Measurements from ENCODE around the gene MGST1. TPM values are rescaled to one million over a fixed set of nuclear protein-coding genes. Genes with fewer than 3 reads are reported as not detected.
"Not testable (repeated sequence)": the region's sequence is repeated elsewhere in the genome, so short reads cannot be mapped to it uniquely, and the experiment has no call there.

The MGST1 gene
- polyA plus RNA-seq, 1 donor (not counting 4 experiments of a cell fraction or from before 2014, with no cell fraction given): 160 TPM

DNA sequence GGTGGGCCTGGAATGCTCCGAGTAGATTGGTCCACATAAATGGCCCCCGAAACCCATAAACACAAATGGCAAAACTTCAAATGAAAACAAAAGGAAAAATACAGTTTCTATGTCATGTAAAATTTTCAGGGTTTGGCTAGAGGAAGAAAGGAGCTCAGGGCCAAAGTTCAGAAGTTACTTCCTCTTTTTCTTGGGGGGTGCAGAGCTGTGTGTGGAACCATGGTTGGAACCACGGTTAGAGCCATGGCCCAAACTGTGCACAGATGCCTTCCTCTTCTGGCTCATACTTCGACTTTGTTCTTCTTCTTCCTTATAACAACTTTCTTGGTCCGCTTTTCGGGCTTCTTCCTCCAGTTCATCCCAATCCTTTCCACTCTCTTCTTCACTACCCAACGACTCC, 51.7 kb downstream of the MGST1 start:
- Histone ChIP-seq H3K4me3 (ENCODE audit: control insufficient read depth in 2 of 3, extremely low read depth in 1 of 3, insufficient read depth in 2 of 3, low read depth in 1 of 3, low read length in 3 of 3) (no peak overlapping the region), H3K9ac (ENCODE audit: control insufficient read depth, extremely low read depth, insufficient read depth, low read length) (no peak overlapping the region), H3K9me3 (ENCODE audit: control insufficient read depth, low read depth, low read length) (no peaks in the 10 kb centered on the region), H3K4me2 (ENCODE audit: control insufficient read depth, extremely low read depth, insufficient read depth, low read depth, low read length) (no peak overlapping the region), H4K20me1 (ENCODE audit: control insufficient read depth, extremely low read depth, insufficient read depth, low read length) (no peaks in the 10 kb centered on the region), H3K27ac (ENCODE audit: control insufficient read depth, insufficient read depth, low read length) (no peak overlapping the region), H3K27me3 (ENCODE audit: control insufficient read depth, extremely low read depth, insufficient read depth, low read length) (no peaks in the 10 kb centered on the region), H3K9me1 (ENCODE audit: control insufficient read depth, extremely low read depth, insufficient read depth, low read length) (no peaks in the 10 kb centered on the region), H2AFZ (ENCODE audit: control insufficient read depth, low read length) (no peak overlapping the region), H3K4me1 (ENCODE audit: control insufficient read depth, extremely low read depth, insufficient read depth, low read length) (no peaks in the 10 kb centered on the region), H3K79me2 (ENCODE audit: control insufficient read depth, insufficient read depth, low read length) (no peaks in the 10 kb centered on the region), H3K36me3 (ENCODE audit: control insufficient read depth in 2 of 2, extremely low read depth in 1 of 2, insufficient read depth in 2 of 2, low read length in 2 of 2) (no peaks in the 10 kb centered on the region)
- no peak for DNase-seq (ENCODE audit: low read depth, low spot score)
- no peak for TF ChIP-seq EZH2 (IDR thresholded peaks at IDR 0.05; ENCODE audit: low read length)
- TF ChIP-seq, protein P1, sequence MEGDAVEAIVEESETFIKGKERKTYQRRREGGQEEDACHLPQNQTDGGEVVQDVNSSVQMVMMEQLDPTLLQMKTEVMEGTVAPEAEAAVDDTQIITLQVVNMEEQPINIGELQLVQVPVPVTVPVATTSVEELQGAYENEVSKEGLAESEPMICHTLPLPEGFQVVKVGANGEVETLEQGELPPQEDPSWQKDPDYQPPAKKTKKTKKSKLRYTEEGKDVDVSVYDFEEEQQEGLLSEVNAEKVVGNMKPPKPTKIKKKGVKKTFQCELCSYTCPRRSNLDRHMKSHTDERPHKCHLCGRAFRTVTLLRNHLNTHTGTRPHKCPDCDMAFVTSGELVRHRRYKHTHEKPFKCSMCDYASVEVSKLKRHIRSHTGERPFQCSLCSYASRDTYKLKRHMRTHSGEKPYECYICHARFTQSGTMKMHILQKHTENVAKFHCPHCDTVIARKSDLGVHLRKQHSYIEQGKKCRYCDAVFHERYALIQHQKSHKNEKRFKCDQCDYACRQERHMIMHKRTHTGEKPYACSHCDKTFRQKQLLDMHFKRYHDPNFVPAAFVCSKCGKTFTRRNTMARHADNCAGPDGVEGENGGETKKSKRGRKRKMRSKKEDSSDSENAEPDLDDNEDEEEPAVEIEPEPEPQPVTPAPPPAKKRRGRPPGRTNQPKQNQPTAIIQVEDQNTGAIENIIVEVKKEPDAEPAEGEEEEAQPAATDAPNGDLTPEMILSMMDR (optimal IDR thresholded peaks at IDR 0.05 in 1 of 3, IDR thresholded peaks at IDR 0.05 in 1 of 3, conservative IDR thresholded peaks at IDR 0.05 in 1 of 3; ENCODE audit: extremely low read depth in 1 of 3, insufficient read depth in 2 of 3, low read length in 3 of 3): no peak
- no peak for FAIRE-seq
- dilution Hi-C loops (cut with MboI; ENCODE audit: extremely low pct_ligation_motif_present, low sequenced_read_pairs): no loop called here

DNA sequence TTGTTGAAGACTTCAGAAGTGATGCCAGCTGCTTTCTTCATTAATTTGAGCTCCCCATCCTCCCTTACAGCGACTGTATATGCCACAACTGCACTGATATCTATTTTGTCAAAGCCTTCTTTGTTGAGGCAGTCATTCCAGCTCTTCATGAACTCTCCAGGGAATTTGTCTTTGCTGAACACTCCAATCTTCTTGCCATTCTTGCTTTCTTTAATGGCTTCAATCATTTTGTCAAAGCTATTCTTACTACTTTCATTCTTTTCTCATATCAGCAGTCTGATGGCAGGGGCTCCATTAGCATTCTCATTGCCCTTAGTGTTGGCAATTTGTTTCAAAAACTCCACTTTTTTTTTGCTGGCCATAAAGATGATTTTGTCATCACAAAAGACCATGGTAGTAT, 54.4 kb downstream of the MGST1 start:
- H4K20me1 ChIP-seq (ENCODE audit: control insufficient read depth, extremely low read depth, insufficient read depth, low read length); H3K9me1 ChIP-seq (ENCODE audit: control insufficient read depth, extremely low read depth, insufficient read depth, low read length); dilution Hi-C loops (cut with MboI; ENCODE audit: extremely low pct_ligation_motif_present, low sequenced_read_pairs); H2AFZ ChIP-seq (ENCODE audit: control insufficient read depth, low read length); FAIRE-seq; H3K4me2 ChIP-seq (ENCODE audit: control insufficient read depth, extremely low read depth, insufficient read depth, low read depth, low read length); H3K27ac ChIP-seq (ENCODE audit: control insufficient read depth, insufficient read depth, low read length); H3K9me3 ChIP-seq (ENCODE audit: control insufficient read depth, low read depth, low read length); H3K4me1 ChIP-seq (ENCODE audit: control insufficient read depth, extremely low read depth, insufficient read depth, low read length); H3K4me3 ChIP-seq (ENCODE audit: control insufficient read depth in 2 of 3, extremely low read depth in 1 of 3, insufficient read depth in 2 of 3, low read depth in 1 of 3, low read length in 3 of 3); DNase-seq (ENCODE audit: low read depth, low spot score); H3K9ac ChIP-seq (ENCODE audit: control insufficient read depth, extremely low read depth, insufficient read depth, low read length); H3K79me2 ChIP-seq (ENCODE audit: control insufficient read depth, insufficient read depth, low read length); H3K36me3 ChIP-seq (ENCODE audit: control insufficient read depth in 2 of 2, extremely low read depth in 1 of 2, insufficient read depth in 2 of 2, low read length in 2 of 2); H3K27me3 ChIP-seq (ENCODE audit: control insufficient read depth, extremely low read depth, insufficient read depth, low read length): not testable (repeated sequence)

DNA sequence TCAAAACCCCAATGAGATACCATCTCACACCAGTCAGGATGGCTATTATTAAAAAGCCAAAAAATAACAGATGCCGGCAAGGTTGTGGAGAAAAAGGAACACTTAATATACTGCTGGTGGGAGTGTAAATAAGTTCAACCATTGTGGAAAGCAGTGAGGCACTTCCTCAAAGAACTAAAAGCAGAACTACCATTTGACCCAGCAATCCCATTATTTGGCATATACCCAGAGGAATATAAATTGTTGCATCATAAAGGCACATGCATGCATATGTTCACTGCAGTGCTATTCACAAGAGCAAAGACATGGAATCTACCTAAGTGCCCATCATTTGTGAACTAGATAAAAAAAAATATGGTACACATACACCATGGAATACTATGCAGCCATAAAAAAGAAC, 59.9 kb downstream of the MGST1 start:
- no peak overlapping the region for H3K9ac ChIP-seq (ENCODE audit: control insufficient read depth, extremely low read depth, insufficient read depth, low read length)
- no peaks in the 10 kb centered on the region for H3K36me3 ChIP-seq (ENCODE audit: control insufficient read depth in 2 of 2, extremely low read depth in 1 of 2, insufficient read depth in 2 of 2, low read length in 2 of 2)
- no peak for DNase-seq (ENCODE audit: low read depth, low spot score)
- H3K4me3 ChIP-seq (ENCODE audit: control insufficient read depth in 2 of 3, extremely low read depth in 1 of 3, insufficient read depth in 2 of 3, low read depth in 1 of 3, low read length in 3 of 3): no peak overlapping the region
- no peaks in the 10 kb centered on the region for H3K79me2 ChIP-seq (ENCODE audit: control insufficient read depth, insufficient read depth, low read length)
- H4K20me1 ChIP-seq (ENCODE audit: control insufficient read depth, extremely low read depth, insufficient read depth, low read length): no peaks in the 10 kb centered on the region
- no peak for TF ChIP-seq EZH2 (IDR thresholded peaks at IDR 0.05; ENCODE audit: low read length)
- no peaks in the 10 kb centered on the region for H3K4me1 ChIP-seq (ENCODE audit: control insufficient read depth, extremely low read depth, insufficient read depth, low read length)
- no peaks in the 10 kb centered on the region for H3K9me1 ChIP-seq (ENCODE audit: control insufficient read depth, extremely low read depth, insufficient read depth, low read length)
- no peak overlapping the region for H3K4me2 ChIP-seq (ENCODE audit: control insufficient read depth, extremely low read depth, insufficient read depth, low read depth, low read length)
- H3K27ac ChIP-seq (ENCODE audit: control insufficient read depth, insufficient read depth, low read length): no peak overlapping the region
- FAIRE-seq: no peak
- H2AFZ ChIP-seq (ENCODE audit: control insufficient read depth, low read length): no peak overlapping the region
- no peaks in the 10 kb centered on the region for H3K9me3 ChIP-seq (ENCODE audit: control insufficient read depth, low read depth, low read length)
- H3K27me3 ChIP-seq (ENCODE audit: control insufficient read depth, extremely low read depth, insufficient read depth, low read length): no peaks in the 10 kb centered on the region
- dilution Hi-C loops (cut with MboI; ENCODE audit: extremely low pct_ligation_motif_present, low sequenced_read_pairs): no loop called here

Other genes starting within 250 kb of the MGST1 start
- not detected in 3 replicates for gene SLC15A5, start 70.0 kb upstream of the MGST1 start, polyA plus RNA-seq